Left ventricle myocardium inferior (tissue), 1 donor: ENCODE measurements around the gene HOXA3. TPM values are rescaled to one million over a fixed set of nuclear protein-coding genes. Genes with fewer than 3 reads are reported as not detected.

Experiments used
- DNase-seq: peaks from one replicate; pipeline ENCODE4 v3.0.0-alpha.2; 2020
- H3K27ac ChIP-seq: fragments of 200-600 bp; replicated peaks from 2 replicates; pipeline ENCODE4 v1.8.0; 2021
- H3K27me3 ChIP-seq: fragments of 200-600 bp; 2 replicates; pipeline ENCODE4 v1.8.0; 2021; ENCODE audit warnings: low read depth
- H3K36me3 ChIP-seq: fragments of 200-600 bp; 2 replicates; pipeline ENCODE4 v1.8.0; 2021
- H3K4me1 ChIP-seq: fragments of 200-600 bp; 2 replicates; pipeline ENCODE4 v1.8.0; 2021
- H3K4me3 ChIP-seq: fragments of 200-600 bp; 2 replicates; pipeline ENCODE4 v1.8.0; 2021; ENCODE audit warnings: mild to moderate bottlenecking, moderate library complexity
- H3K9me3 ChIP-seq: fragments of 200-600 bp; replicated peaks from 2 replicates; pipeline ENCODE4 v1.8.0; 2021
- CTCF ChIP-seq: fragments of 200-600 bp; IDR thresholded peaks from 2 replicates; pipeline ENCODE4 v1.8.0; 2021; ENCODE audit warnings: antibody characterized with exemption, mild to moderate bottlenecking, borderline replicate concordance
- intact Hi-C: fragments of 100-400 bp; cut with micrococcal nuclease; formaldehyde crosslinking; loops from one replicate; pipeline ENCODE4 v1.11.0; 2022
- total RNA-seq: library from RNA; stranded (reverse); fragmentation: NEBNext Ultra II Directional; extraction: Animal tissue kit (Norgen Biotek cat#: 25700); gene quantifications from one replicate; pipeline ENCODE4 v1.2.1, GENCODE V29; 2021
- donor health status: DM: no; HTN: yes; CAD: no; lungs with severe emphysema.

Gene HOXA3
- total RNA-seq, 1 donor from 2014 or later = not detected

GRCh38 chr7:27096768-27097514 lies 55.4 kb downstream of the HOXA3 start:
- H3K4me1 ChIP-seq = peaks cover 46% of the 10 kb centered on the region
- peaks cover 100% of the 10 kb centered on the region for H3K27me3 ChIP-seq
- no peaks in the 10 kb centered on the region for H3K36me3 ChIP-seq
- no peak for TF ChIP-seq CTCF
- intact Hi-C loops = no loop called here
- DNase-seq = no peak
- peak overlapping the region; percentile 73 for H3K27ac ChIP-seq
- peak overlapping the region; percentile 71 for H3K4me3 ChIP-seq
- H3K9me3 ChIP-seq = no peaks in the 10 kb centered on the region

GRCh38 chr7:27095897-27096767 lies 56.3 kb downstream of the HOXA3 start, which contains the start of gene HOXA1:
Gene HOXA1 (minus strand): TSS chr7:27096000. CDS start chr7:27095912, 88 bp downstream.
- no peaks in the 10 kb centered on the region for H3K36me3 ChIP-seq
- intact Hi-C loops = no loop called here
- peak; percentile 49 for DNase-seq
- peak within 1 kb of the TSS; percentile 71 for H3K4me3 ChIP-seq
- no peak for TF ChIP-seq CTCF
- peaks cover 100% of the 10 kb centered on the region for H3K27me3 ChIP-seq
- peak within 1 kb of the TSS; percentile 73 for H3K27ac ChIP-seq
- H3K9me3 ChIP-seq = no peaks in the 10 kb centered on the region
- peaks cover 40% of the 10 kb centered on the region for H3K4me1 ChIP-seq

- no peaks in the 10 kb centered on the region for H3K9me3 ChIP-seq
- peak overlapping the region; percentile 71 for H3K4me3 ChIP-seq
- peaks cover 35% of the 10 kb centered on the region for H3K4me1 ChIP-seq
- H3K36me3 ChIP-seq = no peaks in the 10 kb centered on the region
- no peak overlapping the region for H3K27ac ChIP-seq
- peaks cover 100% of the 10 kb centered on the region for H3K27me3 ChIP-seq
- no peak for TF ChIP-seq CTCF
- intact Hi-C loops = no loop called here
- no peak for DNase-seq
Measured at GRCh38 chr7:27095050-27095896, 57.1 kb downstream of the HOXA3 start.

GRCh38 chr7:27094304-27095049 lies 57.9 kb downstream of the HOXA3 start:
- H3K9me3 ChIP-seq = no peaks in the 10 kb centered on the region
- peaks cover 100% of the 10 kb centered on the region for H3K27me3 ChIP-seq
- TF ChIP-seq CTCF = no peak
- H3K4me1 ChIP-seq = peaks cover 35% of the 10 kb centered on the region
- no peak overlapping the region for H3K4me3 ChIP-seq
- H3K36me3 ChIP-seq = no peaks in the 10 kb centered on the region
- no peak for DNase-seq
- no peak overlapping the region for H3K27ac ChIP-seq
- intact Hi-C loops = no loop called here
